NCI-H510A (cell line): ENCODE results near the gene EIF2B2.

Experiments used
- DNase-seq: peaks from one replicate; lab custom pipeline; 2025; lab: John Stamatoyannopoulos, UW

Gene EIF2B2

DNA sequence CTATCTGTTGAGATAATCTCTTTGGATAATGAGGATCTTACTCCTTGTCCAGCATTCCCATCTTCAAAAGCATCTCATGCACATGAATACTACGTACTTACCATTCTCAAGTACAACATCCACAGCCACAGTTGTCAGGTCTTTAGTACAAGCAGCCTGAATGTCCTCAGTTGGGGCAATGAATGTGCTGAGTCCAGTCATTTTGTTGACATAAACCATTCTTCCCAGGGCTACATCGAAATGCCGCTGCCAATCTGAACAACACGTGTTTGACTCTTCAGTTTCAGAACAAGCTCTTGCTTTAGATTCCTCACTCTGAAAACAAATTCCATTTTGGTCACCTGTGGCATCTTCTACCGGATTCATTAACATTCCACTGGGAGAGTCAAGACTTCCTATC is 43.6 kb downstream of the EIF2B2 start:
- no peak for DNase-seq

DNA sequence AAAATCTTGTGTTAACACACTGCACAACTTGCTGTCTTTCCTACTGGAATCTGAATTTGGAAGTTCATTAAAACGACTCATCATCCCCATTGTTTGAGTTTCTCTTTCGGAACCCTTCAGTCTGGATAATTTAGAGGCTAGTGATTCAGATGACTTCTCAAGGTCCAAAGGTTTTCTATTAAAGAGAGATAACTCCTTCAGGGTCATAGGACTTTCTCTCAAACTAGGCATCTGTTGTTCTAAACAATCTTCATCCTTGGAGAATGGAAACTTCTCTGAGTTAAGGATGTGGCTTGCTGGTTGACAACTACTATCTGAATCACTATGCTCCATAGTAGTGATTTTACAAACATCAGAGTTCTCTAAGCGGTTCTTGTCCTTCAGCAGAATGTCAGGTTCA is 44.2 kb downstream of the EIF2B2 start:
- DNase-seq, result no peak

DNA sequence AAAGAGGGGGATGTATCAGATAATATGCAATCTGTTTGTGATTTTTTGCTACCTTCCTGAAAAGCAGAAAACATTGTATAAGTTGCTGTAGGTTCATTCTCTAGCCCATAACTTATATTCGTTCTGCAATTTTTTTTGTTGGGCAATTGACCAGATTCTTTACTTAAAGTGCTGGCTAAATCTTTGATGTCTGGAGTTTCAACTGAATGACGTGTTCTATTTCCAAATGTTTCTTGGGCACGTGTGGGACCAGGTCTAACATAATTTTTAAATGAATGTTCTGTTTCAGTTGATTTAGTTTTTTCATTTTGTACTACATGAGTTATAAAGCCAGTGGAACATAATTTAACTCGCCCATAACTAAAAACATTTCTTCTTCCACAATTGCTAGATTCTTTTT is 44.8 kb downstream of the EIF2B2 start:
- DNase-seq, result no peak

DNA sequence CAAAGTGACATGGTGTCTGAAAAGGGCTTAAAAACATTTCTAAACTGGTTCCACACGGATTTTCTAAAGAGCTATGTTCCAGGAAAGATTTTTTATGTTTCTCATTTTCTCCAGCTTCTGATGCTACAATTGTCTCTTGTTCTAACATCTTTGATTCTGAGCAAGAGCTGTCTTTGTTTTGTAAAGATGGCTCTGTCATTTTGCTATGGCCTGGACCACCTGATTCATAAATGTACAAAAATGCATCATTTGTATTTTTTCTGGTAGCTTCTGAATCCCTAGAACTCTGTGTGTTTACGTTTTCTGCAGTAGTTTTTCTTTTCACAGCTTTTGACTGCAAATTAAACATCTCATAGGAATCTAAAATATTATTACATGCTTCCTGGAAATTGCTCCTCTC is 45.4 kb downstream of the EIF2B2 start:
- no peak for DNase-seq

DNA sequence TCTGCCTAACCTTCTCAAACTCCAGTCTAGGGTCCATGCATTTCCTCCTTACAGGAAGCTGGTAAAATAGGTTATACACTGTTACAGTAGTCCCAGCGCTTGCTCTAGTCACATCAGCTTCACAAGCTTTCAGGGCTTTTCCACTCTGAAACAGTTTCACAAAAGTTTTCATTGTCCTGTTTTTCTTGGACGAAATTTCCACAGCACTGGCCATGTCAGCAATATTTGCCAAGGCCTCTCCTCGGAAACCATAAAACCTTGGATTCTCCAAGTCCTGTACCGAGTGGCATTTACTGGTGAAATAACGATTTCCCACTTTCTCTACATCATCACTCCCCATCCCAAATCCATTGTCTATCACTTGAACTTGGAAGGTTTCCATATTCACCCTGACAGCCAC is 46.4 kb downstream of the EIF2B2 start:
- DNase-seq, result no peak

DNA sequence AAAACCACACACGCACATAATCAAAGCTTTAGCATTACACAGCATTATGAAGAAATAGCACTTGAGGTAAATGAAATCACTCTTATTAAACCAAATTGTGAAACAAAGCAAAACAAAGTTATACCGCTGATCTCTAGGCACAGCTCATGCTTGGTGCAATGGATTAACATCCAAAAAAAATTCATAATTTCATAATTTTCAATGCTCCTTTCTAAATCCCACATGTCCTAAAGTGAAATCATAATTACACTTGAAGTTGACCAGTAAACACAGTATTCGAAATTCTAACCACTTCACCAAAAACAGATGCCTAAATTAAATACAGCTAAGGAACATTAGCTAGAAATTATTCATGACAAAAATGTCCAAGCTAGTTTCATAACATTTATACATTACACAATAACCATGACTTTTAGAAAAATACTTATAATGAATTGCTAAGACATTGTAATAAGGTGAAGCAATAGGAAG is 47.0 kb downstream of the EIF2B2 start:
- DNase-seq, result no peak

DNA sequence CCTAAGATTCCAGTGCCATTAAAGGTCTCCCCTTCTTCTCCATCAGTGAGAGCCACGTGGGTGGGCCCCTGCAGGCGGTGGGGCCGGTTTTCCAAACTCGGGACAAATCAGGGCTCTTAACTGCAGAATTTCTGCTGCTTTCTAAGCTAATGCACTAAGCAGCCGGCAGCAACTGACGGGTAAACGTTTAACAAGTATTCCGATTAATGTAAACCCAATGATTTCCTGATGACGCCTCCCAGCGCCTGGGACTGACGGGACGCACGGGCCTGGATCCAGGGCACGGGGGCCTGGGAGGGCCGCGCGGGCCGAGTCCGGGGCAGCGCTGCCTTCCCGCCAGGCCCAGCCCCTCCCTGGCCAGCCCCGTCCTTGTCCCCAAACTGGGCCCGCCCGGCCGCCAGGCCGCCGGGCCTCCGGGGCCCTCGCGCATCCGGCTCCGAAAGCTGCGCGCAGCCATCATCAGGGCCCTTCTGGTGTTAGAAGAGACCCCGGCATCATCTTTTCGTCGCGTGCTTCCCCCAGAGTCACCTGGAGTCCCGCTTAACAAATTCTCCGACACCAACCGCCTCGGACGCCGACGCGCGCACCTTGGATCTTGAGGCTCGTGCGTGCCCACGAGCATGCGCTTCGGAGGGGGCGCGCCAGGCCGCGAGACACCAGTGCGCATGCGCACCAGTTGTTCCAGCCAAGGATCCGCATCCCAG is 48.3 kb downstream of the EIF2B2 start, which contains the start of gene MLH3:
MLH3 (minus strand) TSS at position 616 of the 704 bp plus-strand sequence. CDS start 1,812 bp downstream, outside the sequence.
- DNase-seq, result peak; percentile 83

DNA sequence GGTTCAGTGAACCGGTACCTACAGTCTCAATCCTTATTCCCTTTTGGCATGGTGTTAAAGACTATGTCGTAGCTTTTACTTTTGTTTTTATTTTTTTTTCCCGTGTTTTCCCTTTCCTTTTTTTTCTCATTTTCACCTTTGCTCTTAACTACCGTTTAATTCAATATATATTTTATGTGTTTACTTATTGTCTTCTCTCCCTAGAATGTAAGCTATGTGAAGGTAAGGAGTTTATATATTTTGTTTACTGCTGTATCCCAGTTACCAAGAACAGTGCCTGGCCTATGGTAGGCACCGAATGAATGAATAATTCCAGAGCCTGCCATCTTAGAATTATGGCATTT is 48.8 kb downstream of the EIF2B2 start:
- DNase-seq, result no peak

DNA sequence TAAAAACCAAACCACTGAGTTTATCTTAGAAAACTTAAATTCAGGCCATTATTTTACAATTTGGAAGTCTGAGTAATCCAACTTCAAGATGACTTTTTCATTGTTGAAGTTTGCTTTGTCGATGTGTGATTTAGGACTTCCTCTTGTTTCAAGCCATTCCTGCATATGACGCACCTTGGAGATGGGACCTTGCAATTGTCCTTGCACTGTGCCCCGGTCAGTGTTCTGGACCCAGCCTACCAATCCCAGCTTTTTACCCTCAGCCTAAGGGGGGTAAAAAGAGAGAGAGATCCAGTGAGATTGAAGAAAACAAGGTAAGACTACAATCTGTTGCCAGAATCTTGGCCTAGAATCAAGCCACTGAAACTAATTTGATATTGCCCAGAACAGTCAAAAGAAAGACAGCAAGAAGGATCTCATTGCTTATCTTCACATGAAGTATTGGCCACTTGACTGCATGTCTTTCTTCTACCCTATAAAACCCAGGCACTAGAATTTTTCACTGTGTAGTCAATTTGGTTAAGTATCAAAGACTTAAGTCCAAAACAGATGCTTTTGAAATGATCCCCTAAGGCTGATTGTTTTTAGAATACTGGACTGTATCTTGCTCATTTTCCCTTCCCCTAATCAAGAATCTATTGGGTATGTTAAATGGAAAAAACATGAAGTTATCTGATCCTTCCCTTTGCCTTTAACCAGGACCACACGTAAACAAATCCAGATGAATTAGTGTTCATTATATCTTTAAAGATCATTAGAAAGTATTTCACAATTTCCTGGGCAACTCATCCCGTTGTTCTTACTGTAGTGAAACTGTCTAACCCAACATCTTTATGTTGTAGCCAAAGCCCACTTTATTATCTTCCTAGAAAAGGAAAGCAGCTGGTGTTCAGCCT is 50.9 kb downstream of the EIF2B2 start:
- DNase-seq, result no peak

DNA sequence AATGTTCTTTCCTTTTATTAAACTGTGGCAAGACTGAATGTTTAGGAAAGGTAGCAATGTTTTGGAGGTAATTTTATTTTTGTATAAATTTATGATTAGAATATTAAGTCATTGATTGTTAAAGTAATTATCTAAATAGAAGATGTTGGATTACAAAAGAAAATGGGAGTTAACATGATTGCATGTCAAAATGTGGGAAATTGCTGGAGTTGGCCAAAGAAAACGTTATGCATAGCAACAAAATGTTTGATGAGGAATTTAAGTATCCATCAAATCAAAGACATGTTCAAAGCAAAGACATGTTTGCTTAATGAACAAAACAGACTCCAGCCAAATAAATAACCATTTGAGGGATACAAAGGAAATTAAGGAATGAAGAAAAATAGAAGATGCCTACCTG is 51.7 kb downstream of the EIF2B2 start:
- no peak for DNase-seq

DNA sequence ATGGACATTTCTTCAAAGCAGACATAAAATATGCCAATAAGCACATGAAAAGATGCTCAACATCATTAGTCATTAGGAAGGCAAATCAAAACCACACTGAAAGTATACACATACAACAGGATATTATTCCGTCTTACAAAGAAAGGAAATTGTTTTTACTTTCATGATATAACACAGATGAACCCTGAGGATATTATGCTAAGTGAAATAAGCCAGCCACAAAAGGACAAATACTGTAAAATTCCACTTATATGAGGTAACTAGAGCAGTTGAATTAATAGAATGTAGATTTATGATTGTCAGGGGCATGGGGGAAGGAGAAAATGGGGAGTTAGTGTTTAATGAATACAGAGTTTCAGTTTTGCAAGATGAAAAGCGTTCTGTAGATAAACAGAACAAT is 56.9 kb downstream of the EIF2B2 start:
- DNase-seq, result no peak

DNA sequence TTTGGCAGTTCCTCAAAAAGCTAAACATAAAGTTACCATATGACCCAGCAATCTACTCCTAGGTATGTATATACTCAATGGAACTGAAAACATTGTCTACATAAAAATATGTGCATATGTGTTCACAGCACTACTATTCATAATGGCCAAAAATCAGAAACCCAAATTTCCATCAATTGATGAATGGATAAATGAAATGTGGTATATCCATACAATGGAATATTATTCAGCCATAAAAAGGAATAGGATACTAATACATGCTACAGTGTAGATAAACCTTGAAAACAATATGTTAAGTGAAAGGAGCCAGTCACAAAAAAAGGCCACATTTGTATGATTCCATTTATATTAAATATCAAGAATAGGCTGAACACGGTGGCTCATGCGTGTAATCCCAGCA is 57.7 kb downstream of the EIF2B2 start:
- DNase-seq, result no peak
